H9 (cell line): Measurements from ENCODE around the gene C3orf20. TPM values are rescaled to one million over a fixed set of nuclear protein-coding genes. Genes with fewer than 3 reads are reported as not detected.

Experiments
- DNase-seq: peaks from one replicate; pipeline ENCODE4 v3.0.0-alpha.2; 2017
- H2AFZ ChIP-seq: one replicate; pipeline ENCODE4 v1.6.1; 2013; ENCODE audit warnings: mild to moderate bottlenecking, low read length, control low read depth, moderate library complexity
- H2AK5ac ChIP-seq: 2 replicates; pipeline ENCODE4 v1.6.1; 2013; ENCODE audit warnings: low read length, control low read depth, mixed read lengths; ENCODE audit not compliant: insufficient read length
- H2BK120ac ChIP-seq: one replicate; pipeline ENCODE4 v1.6.1; 2013; ENCODE audit warnings: low read depth, mild to moderate bottlenecking, low read length, control low read depth, inconsistent platforms; ENCODE audit not compliant: poor library complexity, severe bottlenecking
- H2BK12ac ChIP-seq: 2 replicates; pipeline ENCODE4 v1.6.1; 2013; ENCODE audit warnings: low read length, control low read depth, mixed read lengths, low read depth; ENCODE audit not compliant: insufficient read length
- H2BK15ac ChIP-seq: 2 replicates; pipeline ENCODE4 v1.6.1; 2013; ENCODE audit warnings: low read depth, low read length, control low read depth
- H2BK20ac ChIP-seq: one replicate; pipeline ENCODE4 v1.6.1; 2013; ENCODE audit warnings: low read depth, mild to moderate bottlenecking, low read length, control low read depth, inconsistent platforms; ENCODE audit not compliant: poor library complexity, severe bottlenecking
- H2BK5ac ChIP-seq: 2 replicates; pipeline ENCODE4 v1.6.1; 2013; ENCODE audit warnings: low read length, control low read depth, mixed read lengths; ENCODE audit not compliant: insufficient read length
- H3K14ac ChIP-seq: 2 replicates; pipeline ENCODE4 v1.6.1; 2013; ENCODE audit warnings: low read length, control low read depth; ENCODE audit not compliant: insufficient read depth
- H3K18ac ChIP-seq: 2 replicates; pipeline ENCODE4 v1.6.1; 2013; ENCODE audit warnings: low read depth, mild to moderate bottlenecking, mixed read lengths, low read length, control low read depth; ENCODE audit not compliant: insufficient read length
- H3K23ac ChIP-seq: 2 replicates; pipeline ENCODE4 v1.6.1; 2013; ENCODE audit warnings: low read length, control low read depth, mixed read lengths, low read depth; ENCODE audit not compliant: insufficient read length
- H3K23me2 ChIP-seq: 2 replicates; pipeline ENCODE4 v1.6.1; 2013; ENCODE audit warnings: low read depth, mild to moderate bottlenecking, mixed read lengths, low read length, control low read depth; ENCODE audit not compliant: insufficient read length, poor library complexity, severe bottlenecking
- H3K27ac ChIP-seq: 2 replicates; pipeline ENCODE4 v1.5.1; 2013; ENCODE audit warnings: low read length, control low read depth, mixed read lengths, low read depth; ENCODE audit not compliant: insufficient read length
- H3K27me3 ChIP-seq: 2 replicates; pipeline ENCODE4 v1.6.1; 2013; ENCODE audit warnings: low read length, control low read depth, inconsistent platforms; ENCODE audit not compliant: insufficient read depth
- H3K4ac ChIP-seq: 2 replicates; pipeline ENCODE4 v1.6.1; 2013; ENCODE audit warnings: low read depth, mild to moderate bottlenecking, control low read depth, inconsistent platforms, low read length, moderate library complexity
- H3K4me1 ChIP-seq: 2 replicates; pipeline ENCODE4 v1.6.1; 2013; ENCODE audit warnings: low read length, control low read depth, inconsistent platforms; ENCODE audit not compliant: insufficient read depth
- H3K4me2 ChIP-seq: 2 replicates; pipeline ENCODE4 v1.6.1; 2013; ENCODE audit warnings: low read length, control low read depth, mixed read lengths; ENCODE audit not compliant: insufficient read length, insufficient read depth
- H3K56ac ChIP-seq: 2 replicates; pipeline ENCODE4 v1.6.1; 2013; ENCODE audit warnings: low read depth, mild to moderate bottlenecking, mixed read lengths, low read length, control low read depth; ENCODE audit not compliant: insufficient read length
- H3K79me1 ChIP-seq: 2 replicates; pipeline ENCODE4 v1.6.1; 2013; ENCODE audit warnings: low read depth, mild to moderate bottlenecking, moderate library complexity, low read length, control low read depth, inconsistent platforms; ENCODE audit not compliant: insufficient read depth, poor library complexity, severe bottlenecking
- H3K79me2 ChIP-seq: 2 replicates; pipeline ENCODE4 v1.6.1; 2013; ENCODE audit warnings: low read length, control low read depth, inconsistent platforms; ENCODE audit not compliant: insufficient read depth
- H3K9ac ChIP-seq: 2 replicates; pipeline ENCODE4 v1.6.1; 2013; ENCODE audit warnings: low read length, control low read depth, mixed read lengths; ENCODE audit not compliant: insufficient read length; ENCODE audit errors: extremely low read depth
- H3K9me3 ChIP-seq: one replicate; pipeline ENCODE4 v1.6.1; 2013; ENCODE audit warnings: low read depth, low read length, inconsistent platforms; ENCODE audit not compliant: control insufficient read depth
- H3T11ph ChIP-seq: one replicate; pipeline ENCODE4 v1.6.1; 2013; ENCODE audit warnings: mild to moderate bottlenecking, low read length, control low read depth, inconsistent platforms
- H4K20me1 ChIP-seq: one replicate; pipeline ENCODE4 v1.6.1; 2013; ENCODE audit not compliant: control insufficient read depth, insufficient read length, insufficient read depth
- H4K5ac ChIP-seq: 2 replicates; pipeline ENCODE4 v1.6.1; 2013; ENCODE audit warnings: low read depth, mild to moderate bottlenecking, mixed read lengths, low read length, control low read depth; ENCODE audit not compliant: insufficient read length
- H4K8ac ChIP-seq: replicated peaks from 2 replicates; pipeline ENCODE4 v1.6.1; 2013; ENCODE audit warnings: low read length, control low read depth, mixed read lengths, low read depth; ENCODE audit not compliant: insufficient read length
- H4K91ac ChIP-seq: 2 replicates; pipeline ENCODE4 v1.6.1; 2013; ENCODE audit warnings: low read depth, mild to moderate bottlenecking, moderate library complexity, mixed read lengths, low read length, control low read depth; ENCODE audit not compliant: insufficient read length
- H3K27ac Mint-ChIP-seq, 3 experiments: 2 replicates in 2 of 3; 3 replicates in 1 of 3; pipeline ENCODE4 v1.8.0; 2020 to 2021; ENCODE audit warnings: mixed read lengths in 3 of 3, mild to moderate bottlenecking in 1 of 3, moderate library complexity in 1 of 3
- H3K27me3 Mint-ChIP-seq: 2 replicates; pipeline ENCODE4 v1.8.0; 2021; ENCODE audit warnings: low read depth, mild to moderate bottlenecking, moderate library complexity, mixed read lengths
- H3K36me3 Mint-ChIP-seq, 3 experiments: 2 replicates in 2 of 3; 3 replicates in 1 of 3; pipeline ENCODE4 v1.8.0; 2020 to 2021; ENCODE audit warnings: low read depth in 3 of 3, mixed read lengths in 3 of 3; ENCODE audit not compliant: insufficient read depth in 1 of 3
- H3K4me1 Mint-ChIP-seq, 2 experiments: 2 replicates each; pipeline ENCODE4 v1.8.0; 2020; ENCODE audit warnings: mixed read lengths in 2 of 2
- H3K4me3 Mint-ChIP-seq, 2 experiments: 2 replicates in 1 of 2; 3 replicates in 1 of 2; pipeline ENCODE4 v1.8.0; 2020 to 2021; ENCODE audit warnings: mild to moderate bottlenecking in 2 of 2, mixed read lengths in 2 of 2, moderate library complexity in 1 of 2
- H3K9me3 Mint-ChIP-seq, 2 experiments: 2 replicates in 1 of 2; 3 replicates in 1 of 2; pipeline ENCODE4 v1.8.0; 2020; ENCODE audit warnings: mild to moderate bottlenecking in 2 of 2, mixed read lengths in 2 of 2, moderate library complexity in 1 of 2
- CTCF ChIP-seq: fragments of 200-600 bp; sonication (generic); conservative IDR thresholded peaks from 3 replicates; pipeline ENCODE4 v1.8.0; 2021; ENCODE audit warnings: antibody characterized with exemption, mild to moderate bottlenecking
- total RNA-seq: library from RNA; stranded (reverse); gene quantifications from 2 replicates; pipeline ENCODE4 v1.2.1, GENCODE V29; 2021

The C3orf20 gene
- total RNA-seq, 1 experiment from 2014 or later = not detected

- Histone ChIP-seq H3K23me2 (no peaks in the 10 kb centered on the region), H4K5ac (no peak overlapping the region), H3K9me3 (no peaks in the 10 kb centered on the region), H3K18ac (no peak overlapping the region), H2BK120ac (no peak overlapping the region), H2BK5ac (no peak overlapping the region), H2AK5ac (no peak overlapping the region), H2BK12ac (no peak overlapping the region), H3K4me2 (no peak overlapping the region), H3K27ac (no peak overlapping the region), H3K4me1 (no peaks in the 10 kb centered on the region), H3K27me3 (no peaks in the 10 kb centered on the region), H3K4ac (no peak overlapping the region), H2BK20ac (no peak overlapping the region), H4K8ac (no peak overlapping the region), H4K91ac (no peak overlapping the region), H2AFZ (no peak overlapping the region), H3K14ac (no peak overlapping the region; the same call in 1 of the 2 replicates), H4K20me1 (no peaks in the 10 kb centered on the region), H3K9ac (no peak overlapping the region), H3K56ac (no peak overlapping the region), H2BK15ac (no peak overlapping the region), H3T11ph (no peak overlapping the region), H3K79me2 (no peaks in the 10 kb centered on the region), H3K23ac (no peak overlapping the region), H3K79me1 (no peaks in the 10 kb centered on the region)
- Mint-ChIP-seq H3K36me3 (no peaks in the 10 kb centered on the region; a peak in 1 of 7 replicates), H3K27ac (no peak overlapping the region), H3K27me3 (peaks cover 6% of the 10 kb centered on the region; the same call in 1 of the 2 replicates), H3K4me1 (peaks cover 0 to 4% of the 10 kb centered on the region in 2 experiments; a peak in 1 of 4 replicates), H3K4me3 (no peak overlapping the region), H3K9me3 (no peaks in the 10 kb centered on the region)
- no peak for DNase-seq
- TF ChIP-seq CTCF = no peak
Observed at GRCh38 chr3:14760185-14760584, 85.2 kb downstream of the C3orf20 start.
